Trophoblast cell (in vitro differentiated cells and primary cell): ENCODE results near the gene CALCOCO1.
A peak's percentile ranks its signal among the peaks of the same experiment; 100 is the strongest.

Experiments
- DNase-seq, 2 donors: peaks; one replicate each; pipeline ENCODE4 v3.0.0-alpha.2; 2016
- H2AFZ ChIP-seq: 2 replicates; pipeline ENCODE4 v1.6.1; 2013; ENCODE audit warnings: low read length, moderate library complexity, mild to moderate bottlenecking; ENCODE audit not compliant: insufficient read depth, poor library complexity
- H2AK5ac ChIP-seq: 2 replicates; pipeline ENCODE4 v1.6.1; 2013; ENCODE audit warnings: mild to moderate bottlenecking, low read length
- H2BK120ac ChIP-seq: 2 replicates; pipeline ENCODE4 v1.6.1; 2013; ENCODE audit warnings: low read length, mild to moderate bottlenecking, moderate library complexity; ENCODE audit not compliant: insufficient read depth, poor library complexity
- H2BK12ac ChIP-seq: 2 replicates; pipeline ENCODE4 v1.6.1; 2013; ENCODE audit warnings: mild to moderate bottlenecking, low read length, moderate library complexity
- H2BK5ac ChIP-seq: 2 replicates; pipeline ENCODE4 v1.6.1; 2013; ENCODE audit warnings: low read length, low read depth, moderate library complexity, mild to moderate bottlenecking; ENCODE audit not compliant: poor library complexity
- H3K14ac ChIP-seq: 2 replicates; pipeline ENCODE4 v1.6.1; 2013; ENCODE audit warnings: mild to moderate bottlenecking, low read length
- H3K18ac ChIP-seq: 2 replicates; pipeline ENCODE4 v1.6.1; 2013; ENCODE audit warnings: mild to moderate bottlenecking, low read length
- H3K23ac ChIP-seq: 2 replicates; pipeline ENCODE4 v1.6.1; 2013; ENCODE audit warnings: low read length
- H3K27ac ChIP-seq: 2 replicates; pipeline ENCODE4 v1.5.1; 2013; ENCODE audit warnings: low read depth, mild to moderate bottlenecking, inconsistent platforms, low read length, moderate library complexity
- H3K27me3 ChIP-seq: 2 replicates; pipeline ENCODE4 v1.6.1; 2013; ENCODE audit warnings: inconsistent platforms, mild to moderate bottlenecking, low read length, moderate library complexity; ENCODE audit not compliant: insufficient read depth
- H3K36me3 ChIP-seq, 2 experiments: 1 replicate in 1 of 2; 2 replicates in 1 of 2; pipeline ENCODE4 v1.6.1; 2013; ENCODE audit warnings: low read length in 2 of 2, mild to moderate bottlenecking in 2 of 2, moderate library complexity in 1 of 2; ENCODE audit not compliant: insufficient read depth in 2 of 2, control insufficient read depth in 1 of 2
- H3K4ac ChIP-seq: 2 replicates; pipeline ENCODE4 v1.6.1; 2013; ENCODE audit warnings: low read depth, mild to moderate bottlenecking, low read length, moderate library complexity
- H3K4me1 ChIP-seq, 2 experiments: 1 replicate in 1 of 2; 2 replicates in 1 of 2; pipeline ENCODE4 v1.6.1; 2013; ENCODE audit warnings: low read length in 2 of 2, mild to moderate bottlenecking in 2 of 2, moderate library complexity in 1 of 2; ENCODE audit not compliant: insufficient read depth in 2 of 2, control insufficient read depth in 1 of 2
- H3K4me2 ChIP-seq: 2 replicates; pipeline ENCODE4 v1.6.1; 2013; ENCODE audit warnings: inconsistent platforms, mild to moderate bottlenecking, low read length, moderate library complexity
- H3K4me3 ChIP-seq: 2 replicates; pipeline ENCODE4 v1.5.1; 2013; ENCODE audit warnings: mild to moderate bottlenecking, low read depth, low read length, inconsistent platforms
- H3K79me1 ChIP-seq: one replicate; pipeline ENCODE4 v1.6.1; 2013; ENCODE audit warnings: low read length
- H3K79me2 ChIP-seq: 2 replicates; pipeline ENCODE4 v1.6.1; 2013; ENCODE audit warnings: low read length, mild to moderate bottlenecking; ENCODE audit not compliant: control insufficient read depth, insufficient read depth, poor library complexity
- H3K9ac ChIP-seq: 2 replicates; pipeline ENCODE4 v1.6.1; 2013; ENCODE audit warnings: mild to moderate bottlenecking, low read length
- H3K9me3 ChIP-seq: 2 replicates; pipeline ENCODE4 v1.6.1; 2013; ENCODE audit warnings: low read depth, mild to moderate bottlenecking, control low read depth, inconsistent platforms, low read length; ENCODE audit not compliant: insufficient read depth
- H4K12ac ChIP-seq: 2 replicates; pipeline ENCODE4 v1.6.1; 2013; ENCODE audit warnings: low read depth, mild to moderate bottlenecking, low read length, moderate library complexity
- H4K8ac ChIP-seq: 2 replicates; pipeline ENCODE4 v1.6.1; 2013; ENCODE audit warnings: low read depth, mild to moderate bottlenecking, low read length, moderate library complexity
- H4K91ac ChIP-seq: one replicate; pipeline ENCODE4 v1.6.1; 2013; ENCODE audit warnings: low read depth, mild to moderate bottlenecking, low read length, moderate library complexity
- WGBS: extraction: QIAGEN DNeasy Blood & Tissue Kit; methylation state at CpG from one replicate; pipeline ENCODE4 v1.1.7; 2013; ENCODE audit warnings: missing lambda C conversion rate; ENCODE audit not compliant: insufficient read length, insufficient coverage; ENCODE audit errors: extremely low coverage; 5-methylcytosine and 5-hydroxymethylcytosine counted together

The CALCOCO1 gene

GRCh38 chr12:53677016-53677799, 50.0 kb downstream of the CALCOCO1 start:
- Histone ChIP-seq H4K91ac (peak overlapping the region; percentile 29), H2BK120ac (peak overlapping the region; percentile 36), H3K4ac (peak overlapping the region; percentile 69), H3K4me2 (peak overlapping the region; percentile 71), H2BK12ac (no peak overlapping the region), H3K18ac (no peak overlapping the region), H3K14ac (peak overlapping the region; percentile 77), H2AK5ac (no peak overlapping the region), H2AFZ (peak overlapping the region; percentile 76), H3K27me3 (no peaks in the 10 kb centered on the region), H3K4me1 (peaks cover 6 to 12% of the 10 kb centered on the region in 2 experiments), H3K23ac (no peak overlapping the region), H2BK5ac (no peak overlapping the region), H3K36me3 (peaks cover 3 to 4% of the 10 kb centered on the region in 2 experiments), H4K12ac (peak overlapping the region; percentile 76), H4K8ac (peak overlapping the region; percentile 97), H3K9me3 (no peaks in the 10 kb centered on the region), H3K9ac (peak overlapping the region; percentile 36), H3K79me1 (peaks cover 16% of the 10 kb centered on the region), H3K79me2 (peaks cover 4% of the 10 kb centered on the region), H3K27ac (no peak overlapping the region), H3K4me3 (peak overlapping the region; percentile 64)
- DNase-seq: no peak
- WGBS: no CpG with 5 or more reads among the region's 51 CpGs

DNA sequence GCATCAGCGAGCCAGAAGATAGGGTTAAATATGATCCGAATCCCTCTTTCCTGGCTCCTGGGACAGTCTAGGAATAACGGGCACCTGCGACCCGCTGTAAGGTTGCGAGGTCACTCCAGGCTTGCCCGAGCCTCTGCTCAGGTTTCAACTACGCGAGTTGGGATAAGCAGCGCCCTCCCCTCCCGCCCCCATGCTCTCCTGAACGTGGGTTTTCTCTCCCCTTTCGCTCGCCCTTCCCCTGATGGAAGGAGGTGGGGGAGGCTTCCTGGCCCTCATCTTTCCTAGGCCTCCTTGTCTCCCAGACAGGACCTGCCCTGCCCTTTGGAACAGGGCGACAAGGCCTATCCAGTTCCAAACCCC, 50.6 kb downstream of the CALCOCO1 start:
- Histone ChIP-seq H3K18ac (no peak overlapping the region), H3K4me3 (no peak overlapping the region), H2BK12ac (no peak overlapping the region), H2BK120ac (peak overlapping the region; percentile 36), H3K27ac (no peak overlapping the region), H3K79me2 (peaks cover 4% of the 10 kb centered on the region), H4K12ac (peak overlapping the region; percentile 76), H3K79me1 (peaks cover 16% of the 10 kb centered on the region), H3K4me1 (peaks cover 6 to 12% of the 10 kb centered on the region in 2 experiments), H2AK5ac (no peak overlapping the region), H4K91ac (peak overlapping the region; percentile 29), H3K27me3 (no peaks in the 10 kb centered on the region), H2AFZ (peak overlapping the region; percentile 76), H3K36me3 (peaks cover 5 to 6% of the 10 kb centered on the region in 2 experiments), H3K23ac (no peak overlapping the region), H3K4ac (peak overlapping the region; percentile 69), H3K4me2 (peak overlapping the region; percentile 71), H2BK5ac (no peak overlapping the region), H4K8ac (peak overlapping the region; percentile 97), H3K14ac (peak overlapping the region; percentile 77), H3K9me3 (no peaks in the 10 kb centered on the region), H3K9ac (peak overlapping the region; percentile 36)
- whole genome bisulfite sequencing: no CpG with 5 or more reads among the region's 15 CpGs
- DNase-seq: no peak

- H3K27ac ChIP-seq: peak within 1 kb of the TSS; percentile 43
- no peak within 1 kb of the TSS for H2BK12ac ChIP-seq
- peaks cover 16% of the 10 kb centered on the region for H3K79me1 ChIP-seq
- DNase-seq: peak; percentile 99 to 100
- H2AFZ ChIP-seq: peak within 1 kb of the TSS; percentile 76
- H3K9ac ChIP-seq: peak within 1 kb of the TSS; percentile 77
- peak within 1 kb of the TSS; percentile 69 for H3K4ac ChIP-seq
- H4K91ac ChIP-seq: peak within 1 kb of the TSS; percentile 48
- no peak within 1 kb of the TSS for H3K23ac ChIP-seq
- H2BK120ac ChIP-seq: peak within 1 kb of the TSS; percentile 36
- peaks cover 5 to 7% of the 10 kb centered on the region in 2 experiments for H3K36me3 ChIP-seq
- H3K4me3 ChIP-seq: peak within 1 kb of the TSS; percentile 78
- H3K9me3 ChIP-seq: no peaks in the 10 kb centered on the region
- H3K14ac ChIP-seq: peak within 1 kb of the TSS; percentile 77
- H3K79me2 ChIP-seq: peaks cover 4% of the 10 kb centered on the region
- no CpG with 5 or more reads among the region's 61 CpGs for WGBS
- H3K4me1 ChIP-seq: peaks cover 6 to 12% of the 10 kb centered on the region in 2 experiments
- peak within 1 kb of the TSS; percentile 31 for H2AK5ac ChIP-seq
- H3K18ac ChIP-seq: peak within 1 kb of the TSS; percentile 50
- no peak within 1 kb of the TSS for H2BK5ac ChIP-seq
- H3K4me2 ChIP-seq: peak within 1 kb of the TSS; percentile 74
- H3K27me3 ChIP-seq: no peaks in the 10 kb centered on the region
- peak within 1 kb of the TSS; percentile 76 for H4K12ac ChIP-seq
- H4K8ac ChIP-seq: peak within 1 kb of the TSS; percentile 97
Observed at GRCh38 chr12:53675701-53676607, 51.3 kb downstream of the CALCOCO1 start, which contains the start of gene ATP5MC2. ATP5MC2 (minus strand) TSS chr12:53676083; CDS start chr12:53672614, 3,469 bp downstream.

DNA sequence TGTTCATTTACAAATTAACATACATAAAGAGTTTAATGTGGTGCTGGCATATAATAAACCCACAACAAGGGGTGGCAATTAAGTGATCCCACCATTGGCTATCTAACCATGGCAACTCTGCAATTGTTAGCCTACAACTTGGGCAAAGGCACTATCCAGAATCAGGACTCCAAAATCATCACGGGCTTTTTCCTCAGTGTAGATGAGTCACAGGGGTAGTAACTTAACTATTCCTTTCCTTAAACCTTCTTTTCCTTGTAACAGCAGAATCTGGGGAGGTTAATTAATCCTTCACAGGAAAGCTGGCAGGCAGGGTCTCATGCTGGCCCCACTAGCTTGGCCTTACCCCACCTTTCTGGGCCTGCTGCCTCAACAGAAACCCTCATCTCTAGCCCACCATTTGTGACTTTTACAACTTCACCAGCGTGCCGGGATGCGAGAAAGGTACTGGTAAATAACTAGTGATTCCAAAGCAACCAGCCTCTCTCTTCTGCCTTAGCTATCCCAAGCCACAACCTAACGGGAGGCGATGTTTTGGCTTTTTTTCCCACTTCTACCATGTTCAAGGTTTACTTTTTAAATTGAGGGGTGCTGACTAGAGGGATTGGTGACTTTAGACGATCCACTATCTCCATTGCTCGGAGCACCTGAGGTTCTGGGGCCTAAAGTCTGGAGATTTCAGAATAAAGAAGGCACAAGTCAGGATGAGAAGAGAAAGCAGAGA, 52.1 kb downstream of the CALCOCO1 start:
- peak overlapping the region; percentile 88 for H4K8ac ChIP-seq
- no peak overlapping the region for H3K23ac ChIP-seq
- peaks cover 5 to 10% of the 10 kb centered on the region in 2 experiments for H3K36me3 ChIP-seq
- WGBS: no CpG with 5 or more reads among the region's 8 CpGs
- DNase-seq: no peak
- peak overlapping the region; percentile 43 for H3K27ac ChIP-seq
- H2BK12ac ChIP-seq: no peak overlapping the region
- H3K9me3 ChIP-seq: no peaks in the 10 kb centered on the region
- H3K9ac ChIP-seq: peak overlapping the region; percentile 15
- H4K12ac ChIP-seq: peak overlapping the region; percentile 39
- H2AFZ ChIP-seq: peak overlapping the region; percentile 27
- peak overlapping the region; percentile 71 for H3K14ac ChIP-seq
- peak overlapping the region; percentile 50 for H3K18ac ChIP-seq
- H3K27me3 ChIP-seq: no peaks in the 10 kb centered on the region
- peaks cover 4% of the 10 kb centered on the region for H3K79me2 ChIP-seq
- no peak overlapping the region for H2BK120ac ChIP-seq
- H3K4ac ChIP-seq: peak overlapping the region; percentile 27
- peak overlapping the region; percentile 31 for H2AK5ac ChIP-seq
- peak overlapping the region; percentile 48 for H4K91ac ChIP-seq
- H3K79me1 ChIP-seq: peaks cover 16% of the 10 kb centered on the region
- peak overlapping the region; percentile 74 for H3K4me2 ChIP-seq
- peaks cover 6 to 12% of the 10 kb centered on the region in 2 experiments for H3K4me1 ChIP-seq
- no peak overlapping the region for H2BK5ac ChIP-seq
- peak overlapping the region; percentile 78 for H3K4me3 ChIP-seq
